Measurements from ENCODE around the gene BCL2L11.
"Not testable (repeated sequence)": the region's sequence is repeated elsewhere in the genome, so short reads cannot be mapped to it uniquely, and the experiment has no call there.

The BCL2L11 gene

GRCh38 chr2:111120253-111121027 is at the start of gene BCL2L11:
TSS of gene BCL2L11 (plus strand) at chr2:111120914. CDS start at chr2:111123746, 2,832 bp downstream.
- DNase-seq (ENCODE audit: low spot score), result peak; percentile 95

- DNase-seq (ENCODE audit: low spot score), result peak; percentile 78
Observed at GRCh38 chr2:111071600-111072171, 49.0 kb upstream of the BCL2L11 start.

- no peak for DNase-seq (ENCODE audit: low spot score)
Observed at GRCh38 chr2:111072220-111072871, 48.4 kb upstream of the BCL2L11 start.

- not testable (repeated sequence) for DNase-seq (ENCODE audit: low spot score)
Observed at GRCh38 chr2:111082659-111083058, 38.1 kb upstream of the BCL2L11 start.

GRCh38 chr2:111091811-111092211 is 28.9 kb upstream of the BCL2L11 start:
- DNase-seq (ENCODE audit: low spot score), result no peak

GRCh38 chr2:111094691-111095090 is 26.0 kb upstream of the BCL2L11 start:
- DNase-seq (ENCODE audit: low spot score), result no peak

- no peak for DNase-seq (ENCODE audit: low spot score)
Observed at GRCh38 chr2:111095434-111095833, 25.3 kb upstream of the BCL2L11 start.

GRCh38 chr2:111099402-111099801 is 21.3 kb upstream of the BCL2L11 start:
- no peak for DNase-seq (ENCODE audit: low spot score)

GRCh38 chr2:111100087-111100764 is 20.5 kb upstream of the BCL2L11 start:
- DNase-seq (ENCODE audit: low spot score), result no peak

GRCh38 chr2:111100765-111101162 is 19.9 kb upstream of the BCL2L11 start:
- peak; percentile 60 for DNase-seq (ENCODE audit: low spot score)

- no peak for DNase-seq (ENCODE audit: low spot score)
Observed at GRCh38 chr2:111101592-111101991, 19.1 kb upstream of the BCL2L11 start.

GRCh38 chr2:111102216-111102615 is 18.5 kb upstream of the BCL2L11 start:
- no peak for DNase-seq (ENCODE audit: low spot score)

GRCh38 chr2:111105926-111106325 is 14.8 kb upstream of the BCL2L11 start:
- no peak for DNase-seq (ENCODE audit: low spot score)

- DNase-seq (ENCODE audit: low spot score), result no peak
Observed at GRCh38 chr2:111106706-111107105, 14.0 kb upstream of the BCL2L11 start.

- DNase-seq (ENCODE audit: low spot score), result no peak
Observed at GRCh38 chr2:111108745-111109271, 11.9 kb upstream of the BCL2L11 start.

GRCh38 chr2:111111101-111111755 is 9.5 kb upstream of the BCL2L11 start:
- no peak for DNase-seq (ENCODE audit: low spot score)

GRCh38 chr2:111113838-111114237 is 6.9 kb upstream of the BCL2L11 start:
- DNase-seq (ENCODE audit: low spot score), result no peak

- no peak for DNase-seq (ENCODE audit: low spot score)
Observed at GRCh38 chr2:111116011-111116746, 4.5 kb upstream of the BCL2L11 start.

GRCh38 chr2:111116843-111117597 is 3.7 kb upstream of the BCL2L11 start:
- peak; percentile 95 for DNase-seq (ENCODE audit: low spot score)
